HCT116 (cell line): ENCODE measurements around the gene ZNF148. TPM values are rescaled to one million over a fixed set of nuclear protein-coding genes. Genes with fewer than 3 reads are reported as not detected.
A peak's percentile ranks its signal among the peaks of the same experiment; 100 is the strongest.

ENCODE experiments used
- ATAC-seq: fragments of 200-7000 bp; cut with Tn5 transposase; 2 replicates; pipeline ENCODE4 v1.9.1; 2020; ENCODE audit warnings: mild to moderate bottlenecking, moderate library complexity
- BruUV-seq: library from RNA; stranded (reverse); fragments of 400-500 nt; replicated peaks from 2 replicates; lab custom pipeline; 2021; lab: Mats Ljungman, UMichigan
- CTCF ChIA-PET: fragments of 300-600 bp; sonication (Branson Sonifier 250); formaldehyde crosslinking; loops from one replicate; lab custom pipeline; 2021; ENCODE audit warnings: antibody characterized with exemption; lab: Charles Lee
- POLR2A ChIA-PET: fragments of 300-600, 350-600 bp; sonication (Branson Sonifier 250); formaldehyde crosslinking; loops from one replicate; lab custom pipeline; 2021; ENCODE audit warnings: antibody characterized with exemption; lab: Charles Lee
- RAD21 ChIA-PET, 2 experiments: fragments of 300-600 bp; sonication (Branson Sonifier 250); formaldehyde crosslinking; loops; one replicate each; lab custom pipeline; 2023; ENCODE audit warnings: low total read pairs in 2 of 2; ENCODE audit not compliant: uncharacterized antibody in 2 of 2, unreplicated experiment in 2 of 2, low non-redundant PET in 1 of 2; lab: Charles Lee
- DNase-seq: peaks from one replicate; pipeline ENCODE4 v3.0.0-alpha.2; 2010; ENCODE audit warnings: low read depth, low spot score
- H2AFZ ChIP-seq: fragments of 200-600 bp; shearing (Covaris generic), sonication (generic); 2 replicates; pipeline ENCODE4 v1.6.1; 2017; ENCODE audit warnings: low read depth, mixed run types, mixed read lengths, antibody characterized with exemption, low read length; ENCODE audit not compliant: poor library complexity, severe bottlenecking
- H3K27ac ChIP-seq: 2 replicates; pipeline ENCODE4 v1.5.1; 2012; ENCODE audit warnings: low read depth, low read length
- H3K27me3 ChIP-seq: fragments of 200-600 bp; sonication (generic); 2 replicates; pipeline ENCODE4 v1.6.1; 2016; ENCODE audit warnings: mixed run types, low read length, mixed read lengths; ENCODE audit not compliant: insufficient read depth
- H3K36me3 ChIP-seq, 2 experiments: fragments of 200-500 bp in 1 of 2; fragments of 200-600 bp in 1 of 2; sonication (Bioruptor generic) in 1 of 2; sonication (generic) in 1 of 2; 2 replicates each; pipeline versions ENCODE4 v1.5.1 to v1.6.1; 2014 to 2016; ENCODE audit warnings: low read length in 2 of 2, inconsistent platforms in 1 of 2, mixed read lengths in 1 of 2, mixed run types in 1 of 2; ENCODE audit not compliant: insufficient read depth in 2 of 2, control insufficient read depth in 1 of 2
- H3K4me1 ChIP-seq, 2 experiments: fragments of 200-600 bp in 1 of 2; sonication (generic) in 1 of 2; 2 replicates each; pipeline versions ENCODE4 v1.5.1 to v1.6.1; 2012 to 2017; ENCODE audit warnings: low read length in 2 of 2, inconsistent platforms in 1 of 2, mild to moderate bottlenecking in 1 of 2, mixed read lengths in 1 of 2, mixed run types in 1 of 2, moderate library complexity in 1 of 2; ENCODE audit not compliant: insufficient read depth in 2 of 2, control insufficient read depth in 1 of 2
- H3K4me2 ChIP-seq: fragments of 200-600 bp; sonication (generic); 2 replicates; pipeline ENCODE4 v1.6.1; 2017; ENCODE audit warnings: mixed run types, low read length, mixed read lengths
- H3K4me3 ChIP-seq, 2 experiments: fragments of 200-600 bp in 1 of 2; sonication (generic) in 1 of 2; replicated peaks in 1 of 2; 2 replicates each; pipeline ENCODE4 v1.5.1; 2011 to 2016; ENCODE audit warnings: low read length in 2 of 2, control low read depth in 1 of 2, low read depth in 1 of 2, mild to moderate bottlenecking in 1 of 2, mixed read lengths in 1 of 2, mixed run types in 1 of 2
- H3K79me2 ChIP-seq: fragments of 200-600 bp; sonication (generic); 2 replicates; pipeline ENCODE4 v1.6.1; 2017; ENCODE audit warnings: mild to moderate bottlenecking, mixed run types, low read length, moderate library complexity, mixed read lengths; ENCODE audit not compliant: insufficient read depth
- H3K9ac ChIP-seq: fragments of 200-600 bp; sonication (generic); 2 replicates; pipeline ENCODE4 v1.6.1; 2016; ENCODE audit warnings: low read length, mixed read lengths
- H3K9me2 ChIP-seq: fragments of 200-600 bp; sonication (generic), shearing (Covaris generic); 2 replicates; pipeline ENCODE4 v1.6.1; 2017; ENCODE audit warnings: mixed run types, mild to moderate bottlenecking, moderate library complexity; ENCODE audit not compliant: insufficient read depth
- H3K9me3 ChIP-seq, 2 experiments: fragments of 200-500 bp in 1 of 2; fragments of 200-600 bp in 1 of 2; sonication (Bioruptor generic) in 1 of 2; sonication (generic) in 1 of 2; 2 replicates each; pipeline ENCODE4 v1.6.1; 2014 to 2017; ENCODE audit warnings: low read length in 2 of 2, mixed read lengths in 2 of 2, inconsistent platforms in 1 of 2, low read depth in 1 of 2, mild to moderate bottlenecking in 1 of 2, mixed run types in 1 of 2, moderate library complexity in 1 of 2; ENCODE audit not compliant: control insufficient read depth in 1 of 2, insufficient read depth in 1 of 2
- H4K20me1 ChIP-seq: fragments of 200-600 bp; sonication (generic), shearing (Covaris generic); 2 replicates; pipeline ENCODE4 v1.6.1; 2017; ENCODE audit warnings: mixed run types, mild to moderate bottlenecking, moderate library complexity; ENCODE audit not compliant: insufficient read depth
- CEBPB ChIP-seq: IDR thresholded peaks from 2 replicates; pipeline ENCODE4 v1.6.1; 2012; ENCODE audit warnings: low read depth
- EGR1 ChIP-seq: IDR thresholded peaks from 2 replicates; pipeline ENCODE4 v1.6.1; 2012; ENCODE audit warnings: low read depth
- EZH2 ChIP-seq: fragments of 200-600 bp; sonication (generic); IDR thresholded peaks from 2 replicates; pipeline ENCODE4 v1.6.1; 2017; ENCODE audit warnings: antibody characterized with exemption, mixed run types
- EZH2phosphoT487 ChIP-seq: fragments of 200-600 bp; IDR thresholded peaks from 2 replicates; pipeline ENCODE4 v1.6.1; 2018; ENCODE audit warnings: antibody characterized with exemption, borderline replicate concordance
- POLR2A ChIP-seq: IDR thresholded peaks from 2 replicates; pipeline ENCODE4 v1.7.0; 2011; ENCODE audit warnings: borderline replicate concordance; ENCODE audit not compliant: insufficient read depth, insufficient read length; ENCODE audit errors: extremely low read depth
- POLR2AphosphoS5 ChIP-seq: IDR thresholded peaks from 2 replicates; pipeline ENCODE4 v1.6.1; 2011; ENCODE audit warnings: mild to moderate bottlenecking, low read depth, low read length, moderate library complexity
- RAD21 ChIP-seq: IDR thresholded peaks from 2 replicates; pipeline ENCODE4 v1.6.1; 2012; ENCODE audit warnings: low read depth, mild to moderate bottlenecking
- REST ChIP-seq: IDR thresholded peaks from 2 replicates; pipeline ENCODE4 v1.6.1; 2012; ENCODE audit warnings: low read depth
- SIN3A ChIP-seq: IDR thresholded peaks from 2 replicates; pipeline ENCODE4 v1.6.1; 2012; ENCODE audit warnings: low read depth
- SP1 ChIP-seq: IDR thresholded peaks from 2 replicates; pipeline ENCODE4 v1.6.1; 2012; ENCODE audit warnings: low read depth
- YY1 ChIP-seq: IDR thresholded peaks from 2 replicates; pipeline ENCODE4 v1.6.1; 2011; ENCODE audit warnings: low read length, low read depth, moderate library complexity, mild to moderate bottlenecking; ENCODE audit not compliant: insufficient replicate concordance; ENCODE audit errors: extremely low read depth
- ZBTB33 ChIP-seq: IDR thresholded peaks from 2 replicates; pipeline ENCODE4 v1.6.1; 2011; ENCODE audit warnings: mild to moderate bottlenecking, low read length, moderate library complexity; ENCODE audit not compliant: insufficient replicate concordance; ENCODE audit errors: extremely low read depth
- intact Hi-C: fragments of 100-400 bp; cut with micrococcal nuclease; formaldehyde crosslinking; loops from 2 replicates; pipeline ENCODE4 v1.10.0; 2022
- total RNA-seq: library from RNA; stranded (reverse); gene quantifications from one replicate; pipeline ENCODE4 v1.2.1, GENCODE V29; 2021; ENCODE audit not compliant: unreplicated experiment

Gene ZNF148
- total RNA-seq, 1 experiment from 2014 or later, result 35.0 TPM

- H3K36me3 ChIP-seq, result no peaks in the 10 kb centered on the region
- no TSS peak for BruUV-seq
- ChIA-PET POLR2A (interaction anchor here (1.3 kb wide), 1 partner anchor 13 kb away, joined by 3 read pairs; no protein-coding TSS in a partner anchor), RAD21 (no interaction called here), CTCF (no interaction called here)
- no peaks in the 10 kb centered on the region for H4K20me1 ChIP-seq
- no peak overlapping the region for H3K4me3 ChIP-seq
- ATAC-seq, result no peak
- no peaks in the 10 kb centered on the region for H3K9me3 ChIP-seq
- H3K27me3 ChIP-seq, result 0 out of 2 replicates have a peak, but pooled peaks cover 5% of the 10 kb centered on the region
- H2AFZ ChIP-seq, result no peak overlapping the region
- TF ChIP-seq EZH2 (no peak), SIN3A (no peak), ZBTB33 (no peak), EGR1 (no peak), EZH2phosphoT487 (no peak), YY1 (no peak)
- H3K79me2 ChIP-seq, result no peaks in the 10 kb centered on the region
- H3K9me2 ChIP-seq, result no peaks in the 10 kb centered on the region
- peaks cover 6 to 17% of the 10 kb centered on the region in 2 experiments; a peak in 3 of 4 replicates for H3K4me1 ChIP-seq
- intact Hi-C loops, result no loop called here
- no peak overlapping the region for H3K4me2 ChIP-seq
- H3K27ac ChIP-seq, result no peak overlapping the region
- H3K9ac ChIP-seq, result no peak overlapping the region
- no peak for DNase-seq
Observed at GRCh38 chr3:125394406-125394805, 19.3 kb upstream of the ZNF148 start.

GRCh38 chr3:125389282-125389681 lies 14.2 kb upstream of the ZNF148 start:
- ChIA-PET RAD21 (no interaction called here), POLR2A (interaction anchor here (1.7 kb wide), 1 partner anchor 14 kb away, joined by 5 read pairs; the partner anchor contains the start of gene ZNF148), CTCF (no interaction called here)
- H3K27ac ChIP-seq, result no peak overlapping the region
- H4K20me1 ChIP-seq, result no peaks in the 10 kb centered on the region
- no peaks in the 10 kb centered on the region for H3K27me3 ChIP-seq
- H3K4me3 ChIP-seq, result no peak overlapping the region
- no peak for DNase-seq
- no TSS peak for BruUV-seq
- peak overlapping the region; percentile 41; the same call in 1 of the 2 replicates for H3K4me2 ChIP-seq
- ATAC-seq, result no peak
- H3K79me2 ChIP-seq, result no peaks in the 10 kb centered on the region
- intact Hi-C loops, result no loop called here
- H3K4me1 ChIP-seq, result peaks cover 6 to 23% of the 10 kb centered on the region in 2 experiments; a peak in 3 of 4 replicates
- no peaks in the 10 kb centered on the region for H3K9me3 ChIP-seq
- H3K9me2 ChIP-seq, result no peaks in the 10 kb centered on the region
- H3K9ac ChIP-seq, result no peak overlapping the region
- no peak overlapping the region for H2AFZ ChIP-seq
- H3K36me3 ChIP-seq, result no peaks in the 10 kb centered on the region
- TF ChIP-seq EGR1 (no peak), POLR2A (no peak), REST (no peak), EZH2 (no peak), SIN3A (no peak), CEBPB (no peak), POLR2AphosphoS5 (no peak), RAD21 (no peak), SP1 (no peak), ZBTB33 (no peak), YY1 (no peak)
